ENCODE measurements around the gene TMEM151A. TPM values are rescaled to one million over a fixed set of nuclear protein-coding genes. Genes with fewer than 3 reads are reported as not detected.

The TMEM151A gene
- total RNA-seq, 1 donor from 2014 or later: not detected

DNA sequence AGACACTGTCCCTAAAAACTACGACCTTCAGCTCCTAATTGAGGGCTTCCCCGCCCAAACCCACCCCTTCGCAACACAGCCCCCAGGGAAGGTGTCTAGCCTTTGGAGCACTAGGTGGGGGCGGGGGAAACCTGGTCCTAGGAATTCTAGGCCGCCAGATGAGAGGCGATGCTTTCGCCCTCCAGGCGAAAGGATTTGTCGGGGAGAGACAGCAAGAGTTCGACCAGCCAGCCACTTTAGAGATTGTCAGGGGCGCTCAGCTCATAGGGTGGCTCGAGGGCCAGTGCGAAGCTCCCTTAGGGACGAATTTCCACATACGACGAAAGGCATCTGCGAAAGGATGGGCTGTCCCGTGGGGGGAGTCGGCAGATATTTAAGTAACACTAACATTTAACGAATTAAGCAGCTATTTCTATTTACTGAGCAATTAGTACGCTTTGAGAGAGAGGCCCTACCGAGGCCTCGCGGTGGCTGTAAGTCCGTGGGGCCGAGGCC is 19.8 kb downstream of the TMEM151A start:
- Histone ChIP-seq H3K4me3 (peak overlapping the region; percentile 73), H3K4me1 (peaks cover 25% of the 10 kb centered on the region), H3K9me3 (replicated peaks) (no peaks in the 10 kb centered on the region), H3K27ac (replicated peaks) (peak overlapping the region; percentile 92), H3K27me3 (ENCODE audit: low read depth) (no peaks in the 10 kb centered on the region), H3K36me3 (no peaks in the 10 kb centered on the region)
- intact Hi-C loops (cut with micrococcal nuclease): loop anchor here (5.0 kb wide), 1 partner anchor 76 kb away; no protein-coding TSS in a partner anchor
- TF ChIP-seq, protein P1, sequence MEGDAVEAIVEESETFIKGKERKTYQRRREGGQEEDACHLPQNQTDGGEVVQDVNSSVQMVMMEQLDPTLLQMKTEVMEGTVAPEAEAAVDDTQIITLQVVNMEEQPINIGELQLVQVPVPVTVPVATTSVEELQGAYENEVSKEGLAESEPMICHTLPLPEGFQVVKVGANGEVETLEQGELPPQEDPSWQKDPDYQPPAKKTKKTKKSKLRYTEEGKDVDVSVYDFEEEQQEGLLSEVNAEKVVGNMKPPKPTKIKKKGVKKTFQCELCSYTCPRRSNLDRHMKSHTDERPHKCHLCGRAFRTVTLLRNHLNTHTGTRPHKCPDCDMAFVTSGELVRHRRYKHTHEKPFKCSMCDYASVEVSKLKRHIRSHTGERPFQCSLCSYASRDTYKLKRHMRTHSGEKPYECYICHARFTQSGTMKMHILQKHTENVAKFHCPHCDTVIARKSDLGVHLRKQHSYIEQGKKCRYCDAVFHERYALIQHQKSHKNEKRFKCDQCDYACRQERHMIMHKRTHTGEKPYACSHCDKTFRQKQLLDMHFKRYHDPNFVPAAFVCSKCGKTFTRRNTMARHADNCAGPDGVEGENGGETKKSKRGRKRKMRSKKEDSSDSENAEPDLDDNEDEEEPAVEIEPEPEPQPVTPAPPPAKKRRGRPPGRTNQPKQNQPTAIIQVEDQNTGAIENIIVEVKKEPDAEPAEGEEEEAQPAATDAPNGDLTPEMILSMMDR (IDR thresholded peaks at IDR 0.05; ENCODE audit: borderline replicate concordance): peak; percentile 94
- no peak for DNase-seq

DNA sequence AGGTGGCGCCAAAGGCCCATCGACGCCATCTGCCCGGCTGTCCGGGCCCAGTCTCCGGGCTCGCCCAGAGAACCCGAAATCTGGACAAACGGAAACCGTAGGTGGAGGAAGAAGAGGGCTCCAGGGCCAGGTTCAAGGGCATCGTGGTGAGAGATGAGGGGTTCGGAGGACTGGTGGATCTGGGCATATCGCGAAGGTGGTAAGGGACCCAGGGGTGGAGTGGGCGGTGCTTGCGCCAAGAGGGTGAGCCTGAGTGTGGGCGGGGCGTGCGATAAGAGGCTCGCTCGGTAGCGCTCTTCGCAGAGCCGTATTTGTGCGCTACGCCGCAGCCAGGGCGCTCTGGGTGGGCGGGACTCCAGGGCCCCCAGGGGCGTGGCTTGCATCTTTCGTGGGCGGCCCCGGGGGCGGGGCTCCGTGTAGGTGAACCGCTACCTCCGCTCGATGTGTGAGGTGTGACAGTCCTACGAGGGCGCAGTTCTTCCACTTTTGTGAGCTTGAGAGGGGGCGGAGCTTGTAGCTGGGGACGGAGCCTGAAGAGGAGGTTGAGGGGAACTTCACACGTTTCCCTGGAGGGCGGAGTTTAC is 20.4 kb downstream of the TMEM151A start:
- Histone ChIP-seq H3K9me3 (replicated peaks) (no peaks in the 10 kb centered on the region), H3K4me3 (peak overlapping the region; percentile 73), H3K27ac (replicated peaks) (peak overlapping the region; percentile 92), H3K27me3 (ENCODE audit: low read depth) (no peaks in the 10 kb centered on the region), H3K36me3 (no peaks in the 10 kb centered on the region), H3K4me1 (peaks cover 30% of the 10 kb centered on the region)
- TF ChIP-seq, protein P1 (IDR thresholded peaks at IDR 0.05; ENCODE audit: borderline replicate concordance): peak; percentile 48
- intact Hi-C loops (cut with micrococcal nuclease): loop anchor here (5.0 kb wide), 1 partner anchor 75 kb away; no protein-coding TSS in a partner anchor
- DNase-seq: peak; percentile 93

DNA sequence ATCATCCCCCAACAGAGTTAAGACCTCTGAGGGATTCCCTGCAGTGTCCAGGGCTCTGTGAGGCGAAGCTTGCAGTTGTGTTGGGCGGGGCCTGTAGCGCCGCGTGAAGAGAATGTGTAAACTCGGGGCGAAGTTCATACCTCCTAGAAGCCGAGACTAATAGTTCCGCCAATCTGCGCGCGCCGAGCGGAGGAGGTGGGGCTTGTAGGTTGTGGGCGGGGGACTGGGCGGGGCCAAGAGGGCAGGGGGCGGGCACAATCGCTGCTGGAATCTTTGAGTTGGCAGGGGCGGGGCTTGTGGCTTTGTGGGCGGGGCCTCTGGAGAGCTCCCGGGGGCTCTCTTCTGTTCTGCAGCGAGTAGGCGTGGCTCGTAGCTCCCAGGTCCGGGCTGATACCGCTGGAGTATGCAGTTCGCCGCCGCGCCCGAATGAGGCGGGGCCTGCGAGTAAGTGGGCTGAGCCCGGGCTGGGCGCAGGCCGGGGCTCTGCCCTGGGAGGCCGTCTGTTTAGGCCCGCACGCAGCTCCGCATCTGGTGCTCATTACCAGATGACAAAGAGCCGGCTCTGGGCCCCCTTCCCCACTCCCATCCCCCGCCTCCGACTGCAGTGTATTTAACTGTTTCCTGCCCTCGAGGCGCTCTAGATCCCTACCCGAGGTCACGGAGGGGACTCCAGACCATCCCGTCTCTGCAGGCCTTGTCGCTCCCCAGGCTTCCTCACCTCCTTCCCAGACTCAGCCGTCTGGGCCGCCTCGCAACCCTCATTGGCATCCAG is 21.0 kb downstream of the TMEM151A start:
- intact Hi-C loops (cut with micrococcal nuclease): loop anchor here (5.0 kb wide), 1 partner anchor 75 kb away; no protein-coding TSS in a partner anchor
- H3K9me3 ChIP-seq (replicated peaks): no peaks in the 10 kb centered on the region
- peak overlapping the region; percentile 92 for H3K27ac ChIP-seq (replicated peaks)
- H3K36me3 ChIP-seq: no peaks in the 10 kb centered on the region
- DNase-seq: peak; percentile 99
- peak overlapping the region; percentile 73 for H3K4me3 ChIP-seq
- H3K4me1 ChIP-seq: peaks cover 37% of the 10 kb centered on the region
- TF ChIP-seq, protein P1 (IDR thresholded peaks at IDR 0.05; ENCODE audit: borderline replicate concordance): no peak
- H3K27me3 ChIP-seq (ENCODE audit: low read depth): no peaks in the 10 kb centered on the region

DNA sequence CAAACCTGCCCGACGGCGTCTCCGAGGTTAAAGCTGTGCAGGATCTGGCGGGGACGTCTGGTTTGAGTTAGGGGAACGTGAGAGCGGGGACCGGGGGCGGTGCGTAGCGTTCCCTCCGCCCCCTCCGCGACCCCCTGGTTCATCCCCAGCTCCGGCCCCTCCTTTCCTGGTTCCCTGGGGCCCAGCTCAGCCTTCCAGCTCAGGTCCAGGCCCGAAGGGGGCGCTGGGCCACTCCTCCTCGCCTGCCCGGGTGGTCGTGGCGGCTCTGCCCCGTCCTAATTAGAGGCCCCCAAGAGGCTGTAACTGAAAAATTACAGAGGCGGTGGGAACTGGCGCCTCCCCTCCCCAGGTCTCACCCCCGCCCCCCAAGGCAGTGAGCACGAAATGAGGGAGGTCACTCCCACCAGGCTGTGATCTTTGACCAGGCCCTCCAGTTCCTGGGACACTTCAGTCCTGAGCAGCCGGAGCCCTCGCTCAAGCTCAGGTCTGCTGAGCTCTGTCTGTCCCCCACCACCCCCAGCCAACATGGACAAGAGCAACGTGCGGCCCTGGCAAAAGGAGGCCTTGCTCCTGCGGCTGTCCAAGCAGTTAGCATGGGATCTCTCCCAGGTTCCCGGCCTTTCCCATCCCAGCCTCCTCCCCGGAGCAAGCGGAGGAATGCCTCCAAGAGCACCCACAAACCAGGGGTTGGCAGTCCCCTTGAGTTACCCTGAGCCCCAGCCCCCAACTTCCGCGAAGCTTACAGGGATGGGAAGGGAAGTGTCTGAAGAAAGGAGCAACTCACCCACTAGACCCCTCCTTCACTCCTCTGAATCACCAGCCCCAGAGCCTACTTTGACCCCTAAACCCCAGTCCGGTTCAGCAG is 21.9 kb downstream of the TMEM151A start:
- intact Hi-C loops (cut with micrococcal nuclease): loop anchor here (5.0 kb wide), 1 partner anchor 74 kb away; no protein-coding TSS in a partner anchor
- no peaks in the 10 kb centered on the region for H3K27me3 ChIP-seq (ENCODE audit: low read depth)
- H3K36me3 ChIP-seq: no peaks in the 10 kb centered on the region
- H3K9me3 ChIP-seq (replicated peaks): no peaks in the 10 kb centered on the region
- peak overlapping the region; percentile 73 for H3K4me3 ChIP-seq
- peak; percentile 41 for DNase-seq
- peaks cover 45% of the 10 kb centered on the region for H3K4me1 ChIP-seq
- TF ChIP-seq, protein P1 (IDR thresholded peaks at IDR 0.05; ENCODE audit: borderline replicate concordance): peak; percentile 23
- peak overlapping the region; percentile 92 for H3K27ac ChIP-seq (replicated peaks)

DNA sequence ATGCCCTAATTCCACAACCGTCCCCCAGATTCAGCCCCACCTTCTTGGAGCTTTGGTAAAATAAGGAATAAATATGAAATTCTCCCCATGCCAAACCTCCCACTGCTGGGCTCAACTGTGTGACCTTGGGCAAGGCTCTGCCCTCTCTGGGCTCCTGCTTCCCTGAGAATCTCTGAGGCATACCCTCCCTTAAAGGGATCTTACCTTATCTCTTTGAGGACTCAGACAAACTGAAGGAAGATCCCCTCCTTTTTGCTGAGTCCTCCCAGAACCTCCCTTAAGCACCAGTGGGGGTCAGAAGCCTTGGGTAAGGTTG is 22.4 kb downstream of the TMEM151A start:
- no peaks in the 10 kb centered on the region for H3K27me3 ChIP-seq (ENCODE audit: low read depth)
- peaks cover 51% of the 10 kb centered on the region for H3K4me1 ChIP-seq
- no peak for DNase-seq
- peak overlapping the region; percentile 92 for H3K27ac ChIP-seq (replicated peaks)
- no peaks in the 10 kb centered on the region for H3K36me3 ChIP-seq
- peak overlapping the region; percentile 73 for H3K4me3 ChIP-seq
- H3K9me3 ChIP-seq (replicated peaks): no peaks in the 10 kb centered on the region
- intact Hi-C loops (cut with micrococcal nuclease): loop anchor here (5.0 kb wide), 1 partner anchor 73 kb away; no protein-coding TSS in a partner anchor
- TF ChIP-seq, protein P1 (IDR thresholded peaks at IDR 0.05; ENCODE audit: borderline replicate concordance): no peak

All from left ventricle myocardium inferior (tissue), 1 donor.